SK-N-SH (cell line): Measurements from ENCODE around the gene DNAJC1.

Source experiments
- CHD2 ChIP-seq: fragments of 150-350 bp; IDR thresholded peaks from 2 replicates; pipeline ENCODE4 v1.6.1; 2018; ENCODE audit warnings: low read length; ENCODE audit not compliant: partially characterized antibody
- CTCF ChIP-seq: fragments of 200-600 bp; sonication (generic); IDR thresholded peaks from 2 replicates; pipeline ENCODE4 v1.6.1; 2017; ENCODE audit warnings: antibody characterized with exemption, mild to moderate bottlenecking, moderate library complexity
- EZH2phosphoT487 ChIP-seq: fragments of 200-600 bp; sonication (generic); IDR thresholded peaks from 2 replicates; pipeline ENCODE4 v1.6.1; 2017; ENCODE audit warnings: low read depth, mixed run types, mild to moderate bottlenecking, antibody characterized with exemption, moderate library complexity, borderline replicate concordance
- MAX ChIP-seq: IDR thresholded peaks from 2 replicates; pipeline ENCODE4 v1.4.0; 2012; ENCODE audit warnings: low read depth
- MXI1 ChIP-seq: IDR thresholded peaks from 2 replicates; pipeline ENCODE4 v1.6.1; 2012; ENCODE audit warnings: mild to moderate bottlenecking, low read depth, low read length, improper control_type of control experiment
- POLR2AphosphoS5 ChIP-seq: IDR thresholded peaks from 2 replicates; pipeline ENCODE4 v1.6.1; 2012; ENCODE audit warnings: low read depth, low read length
- RAD21 ChIP-seq: IDR thresholded peaks from 2 replicates; pipeline ENCODE4 v1.6.1; 2012; ENCODE audit warnings: mild to moderate bottlenecking, low read length
- TCF12 ChIP-seq: IDR thresholded peaks from 2 replicates; pipeline ENCODE4 v1.4.0; 2012
- YY1 ChIP-seq: IDR thresholded peaks from 2 replicates; pipeline ENCODE4 v1.4.0; 2012; ENCODE audit warnings: low read depth, mild to moderate bottlenecking
- TF ChIP-seq, protein P1 (sequence below): fragments of 150-350 bp; IDR thresholded peaks from 2 replicates; pipeline ENCODE4 v1.6.1; 2016; ENCODE audit warnings: mild to moderate bottlenecking, low read depth, low read length

GRCh38 chr10:21924511-21924910 lies 79.0 kb downstream of the DNAJC1 start:
- TF ChIP-seq EZH2phosphoT487 (no peak), CHD2 (no peak), MXI1 (no peak), CTCF (no peak), TCF12 (no peak), POLR2AphosphoS5 (no peak), RAD21 (no peak), YY1 (no peak), MAX (no peak)
- TF ChIP-seq, protein P1, sequence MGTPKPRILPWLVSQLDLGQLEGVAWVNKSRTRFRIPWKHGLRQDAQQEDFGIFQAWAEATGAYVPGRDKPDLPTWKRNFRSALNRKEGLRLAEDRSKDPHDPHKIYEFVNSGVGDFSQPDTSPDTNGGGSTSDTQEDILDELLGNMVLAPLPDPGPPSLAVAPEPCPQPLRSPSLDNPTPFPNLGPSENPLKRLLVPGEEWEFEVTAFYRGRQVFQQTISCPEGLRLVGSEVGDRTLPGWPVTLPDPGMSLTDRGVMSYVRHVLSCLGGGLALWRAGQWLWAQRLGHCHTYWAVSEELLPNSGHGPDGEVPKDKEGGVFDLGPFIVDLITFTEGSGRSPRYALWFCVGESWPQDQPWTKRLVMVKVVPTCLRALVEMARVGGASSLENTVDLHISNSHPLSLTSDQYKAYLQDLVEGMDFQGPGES = no peak
